A673 (cell line): ENCODE data around the gene SNAPC2.

ENCODE experiments used
- CTCF ChIP-seq: fragments of 300-800, 200-600 bp; sonication (generic); conservative IDR thresholded peaks from 2 replicates; pipeline ENCODE4 v1.5.1; 2017; ENCODE audit warnings: low read depth, mild to moderate bottlenecking, antibody characterized with exemption, low read length, moderate library complexity, mixed read lengths
- EZH2 ChIP-seq: fragments of 200-600 bp; sonication (generic); IDR thresholded peaks from 2 replicates; pipeline ENCODE4 v1.6.1; 2017; ENCODE audit warnings: borderline replicate concordance, low read depth, mild to moderate bottlenecking, mixed read lengths, antibody characterized with exemption, low read length; ENCODE audit not compliant: poor library complexity, severe bottlenecking

GRCh38 chr19:7887408-7888144, 32.6 kb upstream of the SNAPC2 start:
- TF ChIP-seq CTCF (no peak), EZH2 (no peak)
